ENCODE measurements around the gene PTX3. TPM values are rescaled to one million over a fixed set of nuclear protein-coding genes. Genes with fewer than 3 reads are reported as not detected.

The PTX3 gene
- total and polyA plus RNA-seq, 5 donors from 2014 or later = 0.20 TPM; not detected in 4

- H3K27ac ChIP-seq (ENCODE audit: insufficient read depth, low read length, poor library complexity, severe bottlenecking) = no peak overlapping the region
- Mint-ChIP-seq H3K27me3 (peaks cover 10% of the 10 kb centered on the region), H3K9me3 (peaks cover 0 to 6% (median 0%) of the 10 kb centered on the region in 7 donors), H3K27ac (no peak overlapping the region), H3K4me3 (no peak overlapping the region), H3K4me1 (no peaks in the 10 kb centered on the region), H3K36me3 (no peaks in the 10 kb centered on the region)
- ATAC-seq (ENCODE audit: low read depth in 2 of 2) (no peak), DNase-seq (no peak)
- H3K27me3 ChIP-seq (ENCODE audit: control insufficient read depth, insufficient read depth, low read length) = no peaks in the 10 kb centered on the region
- no peaks in the 10 kb centered on the region for H3K36me3 ChIP-seq (ENCODE audit: control insufficient read depth, insufficient read depth, low read length)
- H3K4me3 ChIP-seq (ENCODE audit: low read depth, low read length) = no peak overlapping the region
- no peaks in the 10 kb centered on the region for H3K9me3 ChIP-seq (ENCODE audit: control insufficient read depth in 2 of 2, low read length in 2 of 2)
- H3K4me1 ChIP-seq (ENCODE audit: control insufficient read depth, insufficient read depth, low read length, poor library complexity, severe bottlenecking) = no peaks in the 10 kb centered on the region
Observed at GRCh38 chr3:157465741-157466140, 29.1 kb downstream of the PTX3 start.

- H3K4me1 ChIP-seq (ENCODE audit: control insufficient read depth, insufficient read depth, low read length, poor library complexity, severe bottlenecking) = no peaks in the 10 kb centered on the region
- Mint-ChIP-seq H3K27ac (no peak overlapping the region), H3K27me3 (peaks cover 8% of the 10 kb centered on the region), H3K36me3 (no peaks in the 10 kb centered on the region), H3K4me3 (no peak overlapping the region), H3K9me3 (peaks cover 0 to 6% (median 0%) of the 10 kb centered on the region in 7 donors), H3K4me1 (no peaks in the 10 kb centered on the region)
- no peaks in the 10 kb centered on the region for H3K9me3 ChIP-seq (ENCODE audit: control insufficient read depth in 2 of 2, low read length in 2 of 2)
- H3K36me3 ChIP-seq (ENCODE audit: control insufficient read depth, insufficient read depth, low read length) = no peaks in the 10 kb centered on the region
- H3K27me3 ChIP-seq (ENCODE audit: control insufficient read depth, insufficient read depth, low read length) = no peaks in the 10 kb centered on the region
- H3K27ac ChIP-seq (ENCODE audit: insufficient read depth, low read length, poor library complexity, severe bottlenecking) = no peak overlapping the region
- no peak overlapping the region for H3K4me3 ChIP-seq (ENCODE audit: low read depth, low read length)
- ATAC-seq (ENCODE audit: low read depth in 2 of 2) = no peak
- no peak for DNase-seq
Observed at GRCh38 chr3:157467200-157467599, 30.6 kb downstream of the PTX3 start.

- H3K27ac Mint-ChIP-seq = no peak overlapping the region
- DNase-seq (no peak), ATAC-seq (ENCODE audit: low read depth in 2 of 2) (no peak)
- Histone ChIP-seq H3K27me3 (ENCODE audit: control insufficient read depth, insufficient read depth, low read length) (no peaks in the 10 kb centered on the region), H3K4me3 (ENCODE audit: low read depth, low read length) (no peak overlapping the region), H3K36me3 (ENCODE audit: control insufficient read depth, insufficient read depth, low read length) (no peaks in the 10 kb centered on the region), H3K27ac (ENCODE audit: insufficient read depth, low read length, poor library complexity, severe bottlenecking) (no peak overlapping the region), H3K4me1 (ENCODE audit: control insufficient read depth, insufficient read depth, low read length, poor library complexity, severe bottlenecking) (no peaks in the 10 kb centered on the region), H3K9me3 (ENCODE audit: control insufficient read depth in 2 of 2, low read length in 2 of 2) (no peaks in the 10 kb centered on the region)
- H3K27me3 Mint-ChIP-seq = peaks cover 8% of the 10 kb centered on the region
- no peaks in the 10 kb centered on the region for H3K36me3 Mint-ChIP-seq
- H3K4me3 Mint-ChIP-seq = no peak overlapping the region
- no peaks in the 10 kb centered on the region for H3K4me1 Mint-ChIP-seq
- peaks cover 0 to 4% (median 0%) of the 10 kb centered on the region in 7 donors for H3K9me3 Mint-ChIP-seq
Observed at GRCh38 chr3:157469561-157470294, 33.1 kb downstream of the PTX3 start.

GRCh38 chr3:157471064-157471463, 34.4 kb downstream of the PTX3 start:
- ATAC-seq (ENCODE audit: low read depth in 2 of 2) = no peak
- H3K9me3 Mint-ChIP-seq = peaks cover 0 to 4% (median 0%) of the 10 kb centered on the region in 7 donors
- no peaks in the 10 kb centered on the region for H3K36me3 Mint-ChIP-seq

GRCh38 chr3:157472648-157473047, 36.0 kb downstream of the PTX3 start:
- Mint-ChIP-seq H3K4me3 (no peak overlapping the region), H3K27ac (no peak overlapping the region), H3K4me1 (no peaks in the 10 kb centered on the region), H3K36me3 (no peaks in the 10 kb centered on the region), H3K9me3 (peaks cover 0 to 3% (median 0%) of the 10 kb centered on the region in 7 donors), H3K27me3 (peaks cover 8% of the 10 kb centered on the region)
- Histone ChIP-seq H3K9me3 (ENCODE audit: control insufficient read depth in 2 of 2, low read length in 2 of 2) (no peaks in the 10 kb centered on the region), H3K27me3 (ENCODE audit: control insufficient read depth, insufficient read depth, low read length) (no peaks in the 10 kb centered on the region), H3K36me3 (ENCODE audit: control insufficient read depth, insufficient read depth, low read length) (no peaks in the 10 kb centered on the region), H3K4me3 (ENCODE audit: low read depth, low read length) (no peak overlapping the region), H3K4me1 (ENCODE audit: control insufficient read depth, insufficient read depth, low read length, poor library complexity, severe bottlenecking) (no peaks in the 10 kb centered on the region), H3K27ac (ENCODE audit: insufficient read depth, low read length, poor library complexity, severe bottlenecking) (no peak overlapping the region)
- ATAC-seq (ENCODE audit: low read depth in 2 of 2) (no peak), DNase-seq (no peak)

More at GRCh38 chr3:157471064-157471463, 34.4 kb downstream of the PTX3 start:
- no peak overlapping the region for H3K27ac Mint-ChIP-seq
- peaks cover 8% of the 10 kb centered on the region for H3K27me3 Mint-ChIP-seq
- Histone ChIP-seq H3K27me3 (ENCODE audit: control insufficient read depth, insufficient read depth, low read length) (no peaks in the 10 kb centered on the region), H3K4me1 (ENCODE audit: control insufficient read depth, insufficient read depth, low read length, poor library complexity, severe bottlenecking) (no peaks in the 10 kb centered on the region), H3K4me3 (ENCODE audit: low read depth, low read length) (no peak overlapping the region), H3K27ac (ENCODE audit: insufficient read depth, low read length, poor library complexity, severe bottlenecking) (no peak overlapping the region), H3K36me3 (ENCODE audit: control insufficient read depth, insufficient read depth, low read length) (no peaks in the 10 kb centered on the region), H3K9me3 (ENCODE audit: control insufficient read depth in 2 of 2, low read length in 2 of 2) (no peaks in the 10 kb centered on the region)
- no peaks in the 10 kb centered on the region for H3K4me1 Mint-ChIP-seq
- no peak overlapping the region for H3K4me3 Mint-ChIP-seq
- no peak for DNase-seq

- H3K9me3 Mint-ChIP-seq = peaks cover 0 to 2% (median 0%) of the 10 kb centered on the region in 7 donors
- Histone ChIP-seq H3K4me3 (ENCODE audit: low read depth, low read length) (no peak overlapping the region), H3K27me3 (ENCODE audit: control insufficient read depth, insufficient read depth, low read length) (no peaks in the 10 kb centered on the region), H3K36me3 (ENCODE audit: control insufficient read depth, insufficient read depth, low read length) (no peaks in the 10 kb centered on the region), H3K27ac (ENCODE audit: insufficient read depth, low read length, poor library complexity, severe bottlenecking) (no peak overlapping the region), H3K4me1 (ENCODE audit: control insufficient read depth, insufficient read depth, low read length, poor library complexity, severe bottlenecking) (no peaks in the 10 kb centered on the region), H3K9me3 (ENCODE audit: control insufficient read depth in 2 of 2, low read length in 2 of 2) (no peaks in the 10 kb centered on the region)
- H3K36me3 Mint-ChIP-seq = no peaks in the 10 kb centered on the region
- H3K27ac Mint-ChIP-seq = no peak overlapping the region
- no peak for DNase-seq
- no peak overlapping the region for H3K4me3 Mint-ChIP-seq
- H3K27me3 Mint-ChIP-seq = no peaks in the 10 kb centered on the region
- no peaks in the 10 kb centered on the region for H3K4me1 Mint-ChIP-seq
- no peak for ATAC-seq (ENCODE audit: low read depth in 2 of 2)
Observed at GRCh38 chr3:157475921-157476414, 39.3 kb downstream of the PTX3 start.

- Mint-ChIP-seq H3K9me3 (peaks cover 0 to 5% (median 0%) of the 10 kb centered on the region in 7 donors), H3K27me3 (no peaks in the 10 kb centered on the region), H3K27ac (no peak overlapping the region), H3K4me3 (no peak overlapping the region), H3K36me3 (no peaks in the 10 kb centered on the region), H3K4me1 (no peaks in the 10 kb centered on the region)
- Histone ChIP-seq H3K4me3 (ENCODE audit: low read depth, low read length) (no peak overlapping the region), H3K9me3 (ENCODE audit: control insufficient read depth in 2 of 2, low read length in 2 of 2) (no peaks in the 10 kb centered on the region), H3K36me3 (ENCODE audit: control insufficient read depth, insufficient read depth, low read length) (no peaks in the 10 kb centered on the region), H3K4me1 (ENCODE audit: control insufficient read depth, insufficient read depth, low read length, poor library complexity, severe bottlenecking) (no peaks in the 10 kb centered on the region), H3K27ac (ENCODE audit: insufficient read depth, low read length, poor library complexity, severe bottlenecking) (no peak overlapping the region), H3K27me3 (ENCODE audit: control insufficient read depth, insufficient read depth, low read length) (no peaks in the 10 kb centered on the region)
- DNase-seq = no peak
- ATAC-seq (ENCODE audit: low read depth in 2 of 2) = no peak
Observed at GRCh38 chr3:157477441-157477840, 40.8 kb downstream of the PTX3 start.
